Astrocyte (in vitro differentiated cells and primary cell): Measurements from ENCODE around the gene DRICH1. TPM values are rescaled to one million over a fixed set of nuclear protein-coding genes. Genes with fewer than 3 reads are reported as not detected.

Experiments used
- total RNA-seq: library from RNA; stranded (reverse); gene quantifications from 2 replicates; pipeline ENCODE4 v1.2.1, GENCODE V29; 2021

The DRICH1 gene
- total RNA-seq, 1 donor from 2014 or later = not detected

Other genes starting within 250 kb of the DRICH1 start
- not detected in 2 replicates for gene IGLL1, start 52.0 kb downstream of the DRICH1 start, total RNA-seq
- not detected in 2 replicates for gene RGL4, start 58.7 kb upstream of the DRICH1 start, total RNA-seq
- gene ZNF70, start 118.8 kb upstream of the DRICH1 start, total RNA-seq = 8.8 and 10.3 TPM in 2 replicates
- 0.50 TPM in 1 of 2 replicates, not detected in the other for gene VPREB3, start 122.1 kb upstream of the DRICH1 start, total RNA-seq
- gene C22orf15, start 130.7 kb upstream of the DRICH1 start, total RNA-seq = 0.38 and 0.39 TPM in 2 replicates
- 60.9 and 70.5 TPM in 2 replicates for gene CHCHD10, start 135.7 kb upstream of the DRICH1 start, total RNA-seq
- 12.2 and 23.7 TPM in 2 replicates for gene MMP11, start 140.5 kb upstream of the DRICH1 start, total RNA-seq
- gene SMARCB1, start 154.6 kb upstream of the DRICH1 start, total RNA-seq = 91.3 and 115 TPM in 2 replicates
- 0.70 and 0.82 TPM in 2 replicates for gene DERL3, start 206.7 kb upstream of the DRICH1 start, total RNA-seq
- gene SLC2A11, start 225.6 kb upstream of the DRICH1 start, total RNA-seq = 19.1 and 19.6 TPM in 2 replicates